ENCODE data around the gene HSF2BP. TPM values are rescaled to one million over a fixed set of nuclear protein-coding genes. Genes with fewer than 3 reads are reported as not detected.

The HSF2BP gene
- total and polyA plus RNA-seq, 8 donors = 0.23 to 1.5 (median 0.31) TPM; not detected in 3

DNA sequence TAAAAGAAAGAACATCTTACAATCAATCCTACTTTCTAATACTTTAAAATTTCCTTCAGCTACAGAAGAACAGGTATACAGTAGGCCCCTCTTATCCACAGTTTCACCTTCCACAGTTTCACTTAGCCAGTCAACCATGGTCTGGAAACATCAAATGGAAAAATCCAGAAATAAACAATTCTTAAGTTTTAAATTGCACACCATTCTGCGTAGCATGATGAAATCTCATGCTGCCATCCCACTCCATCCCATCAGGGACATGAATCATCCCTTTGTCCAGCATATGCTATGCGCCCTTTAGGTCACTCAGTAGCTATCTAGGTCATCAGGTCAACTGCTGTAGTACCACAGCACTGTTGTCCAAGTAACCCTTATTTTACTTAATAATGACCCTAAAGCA is 67.7 kb downstream of the HSF2BP start:
- no peak overlapping the region for H3K27ac ChIP-seq
- TF ChIP-seq EP300 (IDR thresholded peaks at IDR 0.05) = no peak
- no peak for TF ChIP-seq POLR2A (IDR thresholded peaks at IDR 0.05)
- TF ChIP-seq, protein P1, sequence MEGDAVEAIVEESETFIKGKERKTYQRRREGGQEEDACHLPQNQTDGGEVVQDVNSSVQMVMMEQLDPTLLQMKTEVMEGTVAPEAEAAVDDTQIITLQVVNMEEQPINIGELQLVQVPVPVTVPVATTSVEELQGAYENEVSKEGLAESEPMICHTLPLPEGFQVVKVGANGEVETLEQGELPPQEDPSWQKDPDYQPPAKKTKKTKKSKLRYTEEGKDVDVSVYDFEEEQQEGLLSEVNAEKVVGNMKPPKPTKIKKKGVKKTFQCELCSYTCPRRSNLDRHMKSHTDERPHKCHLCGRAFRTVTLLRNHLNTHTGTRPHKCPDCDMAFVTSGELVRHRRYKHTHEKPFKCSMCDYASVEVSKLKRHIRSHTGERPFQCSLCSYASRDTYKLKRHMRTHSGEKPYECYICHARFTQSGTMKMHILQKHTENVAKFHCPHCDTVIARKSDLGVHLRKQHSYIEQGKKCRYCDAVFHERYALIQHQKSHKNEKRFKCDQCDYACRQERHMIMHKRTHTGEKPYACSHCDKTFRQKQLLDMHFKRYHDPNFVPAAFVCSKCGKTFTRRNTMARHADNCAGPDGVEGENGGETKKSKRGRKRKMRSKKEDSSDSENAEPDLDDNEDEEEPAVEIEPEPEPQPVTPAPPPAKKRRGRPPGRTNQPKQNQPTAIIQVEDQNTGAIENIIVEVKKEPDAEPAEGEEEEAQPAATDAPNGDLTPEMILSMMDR (IDR thresholded peaks at IDR 0.05) = no peak
- no peak for TF ChIP-seq POLR2AphosphoS5 (IDR thresholded peaks at IDR 0.05)
- no peaks in the 10 kb centered on the region for H3K9me3 ChIP-seq
- intact Hi-C loops (cut with DNase I; ENCODE audit: low total_unique reads) = no loop called here
- WGBS, 5 donors = 88 to 94% (median 93%) methylated on average over 2 of the region's 2 CpGs
- no peak for DNase-seq
- H3K4me1 ChIP-seq = peaks cover 4 to 10% (median 4%) of the 10 kb centered on the region in 4 donors
- no peak overlapping the region for H3K4me3 ChIP-seq
- no peaks in the 10 kb centered on the region for H3K36me3 ChIP-seq
- no peaks in the 10 kb centered on the region for H3K27me3 ChIP-seq

DNA sequence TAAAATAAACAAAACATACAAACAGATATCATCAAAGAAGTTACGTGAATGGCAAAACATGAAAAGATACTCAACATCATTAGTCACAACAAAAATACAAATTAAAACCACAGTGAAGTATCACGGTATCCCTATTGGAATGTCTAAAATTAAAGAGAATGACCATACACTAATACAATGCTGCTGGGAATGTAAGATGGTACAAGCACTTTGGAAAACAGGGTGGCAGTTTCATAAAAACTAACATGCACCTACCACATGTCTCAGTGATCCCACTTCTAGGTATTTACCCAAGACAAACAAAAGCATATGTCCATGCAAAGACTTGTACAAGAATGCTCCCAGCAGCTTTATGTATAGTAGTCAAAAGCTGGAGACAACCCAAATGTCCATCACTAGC is 69.1 kb downstream of the HSF2BP start:
- TF ChIP-seq POLR2AphosphoS5 (IDR thresholded peaks at IDR 0.05) = no peak
- TF ChIP-seq EP300 (IDR thresholded peaks at IDR 0.05) = no peak
- TF ChIP-seq POLR2A (IDR thresholded peaks at IDR 0.05) = no peak
- TF ChIP-seq, protein P1 (IDR thresholded peaks at IDR 0.05) = no peak
- DNase-seq = no peak
- H3K36me3 ChIP-seq = no peaks in the 10 kb centered on the region
- 88 to 97% (median 94%) methylated on average over 2 of the region's 2 CpGs for WGBS, 5 donors
- H3K4me3 ChIP-seq = no peak overlapping the region
- H3K27me3 ChIP-seq = no peaks in the 10 kb centered on the region
- peaks cover 11 to 24% (median 17%) of the 10 kb centered on the region in 4 donors for H3K4me1 ChIP-seq
- no peak overlapping the region for H3K27ac ChIP-seq
- intact Hi-C loops (cut with DNase I; ENCODE audit: low total_unique reads) = no loop called here
- H3K9me3 ChIP-seq = no peaks in the 10 kb centered on the region

DNA sequence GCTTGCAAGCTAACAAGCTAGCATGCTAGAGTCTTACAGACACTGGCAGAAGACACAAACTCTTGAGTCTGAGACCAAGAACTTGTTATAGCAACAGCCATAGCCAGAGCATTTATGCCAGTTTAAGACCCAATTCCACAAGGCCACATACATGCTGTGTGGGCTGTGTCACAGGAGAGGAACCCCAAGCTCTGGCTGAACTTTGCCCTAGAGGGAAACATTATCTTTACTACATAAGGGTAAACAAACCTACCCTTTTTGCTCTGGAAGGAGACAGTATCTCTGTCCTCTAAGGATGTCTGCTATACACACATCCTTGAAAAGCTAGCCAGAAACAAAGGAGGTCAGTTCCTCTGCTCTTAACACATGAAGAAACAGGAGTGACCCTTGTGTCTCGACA is 70.3 kb downstream of the HSF2BP start:
- intact Hi-C loops (cut with DNase I; ENCODE audit: low total_unique reads) = no loop called here
- 62 to 79% (median 75%) methylated on average over 1 of the region's 1 CpG for WGBS, 5 donors
- Histone ChIP-seq H3K4me3 (no peak overlapping the region), H3K4me1 (peaks cover 11 to 27% (median 18%) of the 10 kb centered on the region in 4 donors), H3K27me3 (no peaks in the 10 kb centered on the region), H3K36me3 (no peaks in the 10 kb centered on the region), H3K27ac (no peak overlapping the region), H3K9me3 (no peaks in the 10 kb centered on the region)
- TF ChIP-seq POLR2A (IDR thresholded peaks at IDR 0.05) = no peak
- TF ChIP-seq EP300 (IDR thresholded peaks at IDR 0.05) = no peak
- TF ChIP-seq, protein P1 (IDR thresholded peaks at IDR 0.05) = no peak
- no peak for TF ChIP-seq POLR2AphosphoS5 (IDR thresholded peaks at IDR 0.05)
- no peak for DNase-seq

DNA sequence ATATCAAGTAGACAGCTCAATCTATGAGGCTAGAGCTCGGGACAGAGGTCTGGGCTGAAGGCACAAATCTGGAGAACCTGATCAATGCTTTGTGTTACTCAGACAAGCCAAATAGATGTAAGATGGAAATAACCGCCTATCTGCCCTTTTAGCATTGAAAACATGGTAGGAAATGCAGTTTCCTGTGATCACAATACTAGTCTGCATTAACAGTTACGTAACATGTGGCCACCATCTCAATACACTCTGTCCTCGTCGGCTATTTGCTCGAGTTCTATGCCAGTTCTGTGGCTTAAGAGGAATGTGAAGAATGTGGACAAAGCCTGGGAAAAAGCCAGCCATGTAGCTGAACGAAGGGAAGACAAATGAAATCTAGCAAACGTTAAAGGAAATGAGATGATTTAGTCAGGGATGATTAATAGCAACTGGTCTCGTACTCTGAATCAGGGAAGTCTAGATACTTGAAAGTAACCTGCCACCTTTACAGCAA is 73.3 kb downstream of the HSF2BP start:
- Histone ChIP-seq H3K27ac (peak overlapping the region; percentile 50 to 75 (median 71)), H3K36me3 (no peaks in the 10 kb centered on the region), H3K9me3 (no peaks in the 10 kb centered on the region), H3K27me3 (no peaks in the 10 kb centered on the region), H3K4me3 (no peak overlapping the region), H3K4me1 (peaks cover 11 to 27% (median 18%) of the 10 kb centered on the region in 4 donors)
- peak; percentile 79 to 87 for DNase-seq
- 12 to 23% (median 13%) methylated on average over 9 of the region's 9 CpGs for WGBS, 5 donors
- TF ChIP-seq POLR2AphosphoS5 (IDR thresholded peaks at IDR 0.05) (peak; percentile 86 to 96 (median 89)), EP300 (IDR thresholded peaks at IDR 0.05) (peak; percentile 45)
- TF ChIP-seq, protein P1 (IDR thresholded peaks at IDR 0.05) = no peak
- intact Hi-C loops (cut with DNase I; ENCODE audit: low total_unique reads) = no loop called here

All from stomach (tissue), 9 donors.